Liver (tissue), 9 donors: ENCODE data around the gene CTAGE9. TPM values are rescaled to one million over a fixed set of nuclear protein-coding genes. Genes with fewer than 3 reads are reported as not detected.

ENCODE experiments used
- DNase-seq: peaks from one replicate; pipeline ENCODE4 v3.0.0-alpha.2; 2017; ENCODE audit warnings: low spot score
- H3K27ac ChIP-seq, 2 donors: one replicate each; pipeline ENCODE4 v1.7.0; 2013; ENCODE audit warnings: inconsistent platforms in 2 of 2, low read length in 2 of 2, control low read depth in 1 of 2, low read depth in 1 of 2, mild to moderate bottlenecking in 1 of 2
- H3K27me3 ChIP-seq, 4 donors: one replicate each; pipeline versions ENCODE4 v1.6.1 to v1.7.0; 2013; ENCODE audit warnings: low read length in 3 of 4, inconsistent platforms in 1 of 4, mild to moderate bottlenecking in 1 of 4, moderate library complexity in 1 of 4; ENCODE audit not compliant: control insufficient read depth in 4 of 4, insufficient read depth in 4 of 4
- H3K36me3 ChIP-seq, 4 donors: one replicate each; pipeline versions ENCODE4 v1.6.1 to v1.7.0; 2013; ENCODE audit warnings: low read length in 3 of 4, mild to moderate bottlenecking in 3 of 4, low read depth in 1 of 4, moderate library complexity in 1 of 4; ENCODE audit not compliant: control insufficient read depth in 4 of 4, insufficient read depth in 3 of 4
- H3K4me1 ChIP-seq, 4 donors: one replicate each; pipeline versions ENCODE4 v1.6.1 to v1.7.0; 2013; ENCODE audit warnings: low read length in 3 of 4, mild to moderate bottlenecking in 3 of 4, moderate library complexity in 1 of 4; ENCODE audit not compliant: control insufficient read depth in 4 of 4, insufficient read depth in 4 of 4
- H3K4me3 ChIP-seq, 3 donors: one replicate each; pipeline versions ENCODE4 v1.6.1 to v1.7.0; 2013; ENCODE audit warnings: low read length in 3 of 3, control low read depth in 1 of 3, low read depth in 1 of 3, mild to moderate bottlenecking in 1 of 3
- H3K9ac ChIP-seq, 2 donors: one replicate each; pipeline ENCODE4 v1.7.0; 2013; ENCODE audit warnings: low read length in 2 of 2, mild to moderate bottlenecking in 2 of 2, moderate library complexity in 2 of 2, control low read depth in 1 of 2, low read depth in 1 of 2
- H3K9me3 ChIP-seq, 4 donors: one replicate each; pipeline versions ENCODE4 v1.6.1 to v1.7.0; 2013; ENCODE audit warnings: low read length in 3 of 4; ENCODE audit not compliant: control insufficient read depth in 4 of 4
- ATF3 ChIP-seq: IDR thresholded peaks from 2 replicates; pipeline ENCODE4 v1.6.1; 2016; ENCODE audit warnings: antibody characterized with exemption
- CTCF ChIP-seq: fragments of 150-350 bp; IDR thresholded peaks from 2 replicates; pipeline ENCODE4 v1.5.1; 2017; ENCODE audit warnings: improper control_type of control experiment, low read depth, low read length; ENCODE audit not compliant: missing input control
- EGR1 ChIP-seq, 2 donors: IDR thresholded peaks; 2 replicates each; pipeline ENCODE4 v1.6.1; 2016 to 2018; ENCODE audit warnings: antibody characterized with exemption in 2 of 2, low read depth in 2 of 2
- FOXA1 ChIP-seq: IDR thresholded peaks from 2 replicates; pipeline ENCODE4 v1.6.1; 2016; ENCODE audit warnings: antibody characterized with exemption
- FOXA2 ChIP-seq: IDR thresholded peaks from 2 replicates; pipeline ENCODE4 v1.6.1; 2016; ENCODE audit warnings: antibody characterized with exemption
- GABPA ChIP-seq, 2 donors: IDR thresholded peaks in 1 of 2; conservative IDR thresholded peaks in 1 of 2; 2 replicates each; pipeline ENCODE4 v1.6.1; 2016; ENCODE audit warnings: antibody characterized with exemption in 2 of 2, mild to moderate bottlenecking in 1 of 2, moderate library complexity in 1 of 2
- HNF4A ChIP-seq, 2 donors: conservative IDR thresholded peaks; 2 replicates each; pipeline ENCODE4 v1.6.1; 2016; ENCODE audit warnings: antibody characterized with exemption in 2 of 2, mild to moderate bottlenecking in 2 of 2
- HNF4G ChIP-seq: IDR thresholded peaks from 2 replicates; pipeline ENCODE4 v1.6.1; 2016; ENCODE audit warnings: antibody characterized with exemption
- JUND ChIP-seq, 2 donors: IDR thresholded peaks; 2 replicates each; pipeline ENCODE4 v1.6.1; 2016; ENCODE audit warnings: antibody characterized with exemption in 2 of 2
- MAX ChIP-seq: IDR thresholded peaks from 2 replicates; pipeline ENCODE4 v1.6.1; 2016; ENCODE audit warnings: antibody characterized with exemption
- NR2F2 ChIP-seq: IDR thresholded peaks from 2 replicates; pipeline ENCODE4 v1.6.1; 2016; ENCODE audit warnings: antibody characterized with exemption
- RAD21 ChIP-seq, 2 donors: IDR thresholded peaks; 2 replicates each; pipeline ENCODE4 v1.6.1; 2016; ENCODE audit warnings: antibody characterized with exemption in 2 of 2, mild to moderate bottlenecking in 2 of 2
- REST ChIP-seq: IDR thresholded peaks from 2 replicates; pipeline ENCODE4 v1.6.1; 2016; ENCODE audit warnings: antibody characterized with exemption, mild to moderate bottlenecking
- RXRA ChIP-seq, 2 donors: IDR thresholded peaks; 2 replicates each; pipeline ENCODE4 v1.6.1; 2017 to 2018; ENCODE audit warnings: antibody characterized with exemption in 2 of 2, mild to moderate bottlenecking in 1 of 2
- SP1 ChIP-seq: IDR thresholded peaks from 2 replicates; pipeline ENCODE4 v1.6.1; 2018; ENCODE audit warnings: antibody characterized with exemption, mild to moderate bottlenecking
- TAF1 ChIP-seq: conservative IDR thresholded peaks from 2 replicates; pipeline ENCODE4 v1.6.1; 2016; ENCODE audit warnings: antibody characterized with exemption, mild to moderate bottlenecking
- YY1 ChIP-seq: IDR thresholded peaks from 2 replicates; pipeline ENCODE4 v1.6.1; 2016; ENCODE audit warnings: antibody characterized with exemption, mild to moderate bottlenecking
- ZBTB33 ChIP-seq: IDR thresholded peaks from 2 replicates; pipeline ENCODE4 v1.6.1; 2016; ENCODE audit warnings: antibody characterized with exemption
- WGBS: extraction: QIAGEN DNeasy Blood & Tissue Kit; methylation state at CpG from one replicate; pipeline ENCODE4 v1.1.7; 2013; 5-methylcytosine and 5-hydroxymethylcytosine counted together
- polyA plus RNA-seq, 2 donors: library from polyadenylated mRNA; stranded (reverse) in 1 of 2; unstranded in 1 of 2; fragments of 200-250 nt in 1 of 2; fragments of >200 nt in 1 of 2; fragmentation: Nextera tagmentation in 1 of 2; extraction: Ambion mirVana in 1 of 2; gene quantifications; one replicate each; pipeline versions ENCODE4 v1.2.1 to v1.2.3, GENCODE V29; 2013 to 2015
- total RNA-seq, 2 donors: library from RNA; depleted of rRNA; stranded (reverse); fragments of >200 nt; gene quantifications; one replicate each; pipeline ENCODE4 v1.2.3, GENCODE V29; 2014
- donor health status: healthy.
- donor health status: healthy.
- donor health status: healthy.
- donor health status: healthy.
- donor health status: healthy.

CTAGE9 gene
- total and polyA plus RNA-seq, 4 donors = not detected

- TF ChIP-seq CTCF (no peak), GABPA (IDR thresholded peaks at IDR 0.05 in 1 of 2, conservative IDR thresholded peaks at IDR 0.05 in 1 of 2) (no peak), JUND (IDR thresholded peaks at IDR 0.05) (no peak), EGR1 (IDR thresholded peaks at IDR 0.05; ENCODE audit: low read depth in 2 of 2) (no peak), HNF4A (conservative IDR thresholded peaks at IDR 0.05) (no peak)
These were observed 16.6 kb upstream of the CTAGE9 start (continued) for GRCh38 chr6:131727467-131727866.

- H3K4me1 ChIP-seq = no peaks in the 10 kb centered on the region
- H3K36me3 ChIP-seq = peaks cover 0 to 5% (median 0%) of the 10 kb centered on the region in 4 donors
- H3K9ac ChIP-seq = no peak overlapping the region
- 86% methylated on average over 2 of the region's 2 CpGs for WGBS
- TF ChIP-seq RAD21 (IDR thresholded peaks at IDR 0.05) (no peak), NR2F2 (no peak), GABPA (IDR thresholded peaks at IDR 0.05 in 1 of 2, conservative IDR thresholded peaks at IDR 0.05 in 1 of 2) (no peak), JUND (IDR thresholded peaks at IDR 0.05) (no peak), HNF4A (conservative IDR thresholded peaks at IDR 0.05) (no peak), REST (no peak), ZBTB33 (no peak), FOXA1 (no peak), TAF1 (no peak), EGR1 (IDR thresholded peaks at IDR 0.05; ENCODE audit: low read depth in 2 of 2) (no peak), ATF3 (no peak), SP1 (no peak), RXRA (IDR thresholded peaks at IDR 0.05) (no peak), CTCF (no peak), MAX (no peak), HNF4G (no peak), FOXA2 (no peak), YY1 (no peak)
- peaks cover 0 to 6% (median 0%) of the 10 kb centered on the region in 4 donors for H3K9me3 ChIP-seq
- H3K27me3 ChIP-seq = no peaks in the 10 kb centered on the region
- no peak overlapping the region for H3K27ac ChIP-seq
- no peak for DNase-seq
- H3K4me3 ChIP-seq = no peak overlapping the region
These were observed 13.3 kb upstream of the CTAGE9 start for GRCh38 chr6:131724114-131724513.
